ENCODE measurements around the gene ADAP1.
A peak's percentile ranks its signal among the peaks of the same experiment; 100 is the strongest.
"Not testable (repeated sequence)": the region's sequence is repeated elsewhere in the genome, so short reads cannot be mapped to it uniquely, and the experiment has no call there.

Gene ADAP1

DNA sequence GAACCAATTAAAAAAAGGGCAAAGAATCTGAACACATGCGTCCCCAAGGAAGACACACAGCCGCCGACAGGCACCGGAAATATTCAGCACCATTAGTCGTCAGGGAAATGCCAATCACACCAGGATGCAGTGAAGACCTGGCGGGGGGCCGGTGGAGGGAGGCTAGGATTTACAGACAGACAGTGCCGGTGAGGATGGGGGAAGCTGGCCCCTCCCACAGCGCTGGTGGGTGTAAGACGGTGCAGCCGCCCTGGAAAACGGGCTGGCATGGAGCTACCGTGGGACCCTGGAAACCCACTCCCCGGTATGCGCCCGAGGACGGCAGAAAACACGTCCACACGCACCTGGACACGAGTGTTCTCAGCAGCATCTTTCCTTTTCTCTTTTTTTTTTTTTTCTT, 4.8 kb upstream of the ADAP1 start:
- DNase-seq (ENCODE audit: low read depth in 2 of 2): no peak

DNA sequence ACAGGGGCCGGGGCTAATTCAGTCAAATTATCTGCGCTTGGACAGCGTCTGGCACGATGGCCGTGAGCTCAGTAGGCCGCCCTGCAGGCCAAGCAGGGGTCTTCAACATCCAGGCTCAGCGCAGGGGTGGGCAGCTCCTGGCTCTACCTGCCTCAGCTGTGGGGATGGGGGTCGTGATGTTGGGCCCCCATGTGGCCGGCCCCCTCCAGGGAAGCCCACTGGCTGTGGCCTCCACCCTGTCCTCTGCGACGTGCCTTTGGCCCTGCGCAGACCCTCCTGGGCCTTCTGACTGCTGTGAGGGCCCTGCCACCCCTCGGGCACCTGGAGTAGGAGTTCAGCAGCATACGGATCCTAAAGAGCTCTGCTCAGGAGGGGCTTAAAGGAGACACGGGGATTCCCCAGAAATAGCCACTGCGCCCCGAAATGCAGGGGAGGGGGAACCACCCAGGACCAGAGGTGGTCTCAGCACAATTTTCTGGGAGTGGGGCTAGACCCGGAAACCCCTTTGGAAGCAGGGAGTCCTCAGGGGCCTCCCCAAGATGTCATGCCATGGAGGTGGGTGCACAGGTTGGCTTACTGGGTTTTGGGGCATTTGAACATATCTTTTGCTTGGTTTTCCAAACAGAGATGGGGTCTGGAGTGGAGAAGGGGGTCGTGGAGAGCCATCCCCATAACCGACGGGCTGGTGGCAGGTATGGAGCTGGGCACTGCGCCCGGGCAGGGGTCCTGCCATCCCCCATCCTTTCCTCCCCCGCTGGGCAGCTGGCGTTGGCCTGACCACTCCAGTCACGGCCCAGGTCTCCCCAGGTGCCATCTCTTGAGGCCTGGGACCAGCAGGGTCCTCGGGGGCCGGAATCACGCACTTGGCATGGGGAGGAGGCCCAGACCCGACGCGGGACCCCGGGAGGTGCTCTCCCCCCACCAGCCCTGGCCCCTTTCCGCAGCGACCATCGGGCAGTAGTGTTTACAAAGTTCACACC, 4.0 kb upstream of the ADAP1 start:
- no peak for DNase-seq (ENCODE audit: low read depth in 2 of 2)

GRCh38 chr7:957418-958220, 3.1 kb upstream of the ADAP1 start:
- no peak for DNase-seq (ENCODE audit: low read depth in 2 of 2)

- no peak for DNase-seq (ENCODE audit: low read depth in 2 of 2)
Observed at GRCh38 chr7:956031-956430, 1.6 kb upstream of the ADAP1 start.

DNA sequence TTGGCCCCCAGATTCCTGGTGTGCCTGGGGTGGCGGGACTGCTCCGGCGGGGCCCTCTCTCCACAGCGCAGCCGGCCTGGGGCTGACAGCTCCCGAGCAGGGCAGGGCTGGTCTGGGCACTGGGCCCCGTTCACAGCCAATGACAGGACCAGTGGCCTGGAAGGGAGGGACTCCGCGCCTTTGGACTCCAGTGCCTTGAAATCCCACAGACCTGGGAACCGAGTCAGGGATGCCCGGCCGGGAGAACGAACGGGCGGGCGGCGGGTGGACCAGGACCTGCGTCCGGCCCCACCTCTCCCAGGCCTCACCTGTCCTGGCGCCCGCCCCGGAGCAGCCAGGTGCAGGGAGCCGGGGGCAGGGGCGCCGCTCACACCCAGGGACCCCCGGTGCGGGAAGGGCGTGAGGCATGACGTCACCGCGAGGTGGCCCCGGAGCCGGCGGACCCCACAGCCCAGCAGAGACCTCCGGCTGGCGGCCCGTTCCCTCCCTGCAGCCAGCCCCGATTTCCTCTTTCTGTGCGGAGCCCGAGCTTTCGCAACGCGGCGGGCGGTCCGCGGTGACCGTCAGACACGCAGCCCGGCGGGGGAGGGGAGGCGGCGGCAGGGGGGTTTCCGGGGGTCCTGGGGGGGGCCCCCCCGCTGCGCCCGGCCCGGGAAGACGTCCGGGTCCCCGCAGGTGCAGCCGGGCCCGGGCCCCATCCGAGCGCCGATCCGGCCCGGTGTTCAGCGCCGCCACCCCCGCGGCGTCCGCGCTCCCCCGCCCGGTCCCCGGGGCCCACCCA, 743 bp downstream of the ADAP1 start:
- peak in 1 of 2 donors; percentile 17 for DNase-seq (ENCODE audit: low read depth in 2 of 2)

DNA sequence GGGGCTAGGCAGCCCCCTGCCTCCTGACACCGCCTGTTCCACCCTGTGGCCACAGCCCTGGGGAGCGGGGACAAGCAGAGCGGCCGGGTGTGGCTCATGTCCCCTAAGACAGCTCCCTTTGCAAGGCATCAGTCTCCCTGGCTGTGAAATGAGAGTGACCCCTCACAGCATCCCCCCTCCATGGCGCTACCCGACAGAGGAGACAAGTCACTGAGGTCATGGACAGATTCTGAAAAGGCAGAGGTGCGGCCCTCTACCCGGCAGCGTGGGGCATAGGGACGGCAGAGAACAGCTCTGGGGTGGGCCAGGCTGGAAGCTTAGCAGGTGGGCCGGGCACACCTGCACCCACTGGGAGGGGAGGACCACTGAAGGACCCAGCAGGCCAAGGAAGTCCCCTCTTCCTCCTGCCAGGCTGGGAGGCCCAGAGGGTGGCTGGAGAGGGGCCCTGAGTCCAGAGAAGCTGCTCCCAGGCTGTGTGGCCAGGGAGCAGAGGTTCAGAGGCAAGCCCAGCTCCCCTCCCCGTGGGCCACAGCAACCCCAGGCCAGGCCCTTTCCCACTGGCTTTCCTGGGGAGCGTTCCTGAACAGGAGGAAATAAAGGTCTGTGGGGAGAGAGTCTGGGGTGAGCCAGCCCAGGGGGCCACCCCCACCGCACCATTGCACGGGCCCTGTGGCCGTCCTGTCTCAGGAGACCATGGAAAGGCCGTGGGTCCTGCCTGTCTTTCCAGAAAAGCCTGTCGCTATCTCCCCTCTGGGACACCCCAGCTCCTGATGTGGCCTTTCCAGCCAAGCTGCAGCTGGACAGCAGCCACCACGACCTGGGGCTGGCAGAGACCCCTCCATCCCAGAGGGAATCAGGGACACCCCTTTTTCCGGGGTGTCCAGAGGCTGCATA, 1.7 kb downstream of the ADAP1 start:
- DNase-seq (ENCODE audit: low read depth in 2 of 2): no peak

- no peak for DNase-seq (ENCODE audit: low read depth in 2 of 2)
Observed at GRCh38 chr7:951881-952547, 2.5 kb downstream of the ADAP1 start.

GRCh38 chr7:949021-949934, 5.2 kb downstream of the ADAP1 start:
- no peak for DNase-seq (ENCODE audit: low read depth in 2 of 2)

GRCh38 chr7:947391-948210, 6.9 kb downstream of the ADAP1 start:
- DNase-seq (ENCODE audit: low read depth in 2 of 2): no peak

- no peak for DNase-seq (ENCODE audit: low read depth in 2 of 2)
Observed at GRCh38 chr7:946256-946996, 8.1 kb downstream of the ADAP1 start.

DNA sequence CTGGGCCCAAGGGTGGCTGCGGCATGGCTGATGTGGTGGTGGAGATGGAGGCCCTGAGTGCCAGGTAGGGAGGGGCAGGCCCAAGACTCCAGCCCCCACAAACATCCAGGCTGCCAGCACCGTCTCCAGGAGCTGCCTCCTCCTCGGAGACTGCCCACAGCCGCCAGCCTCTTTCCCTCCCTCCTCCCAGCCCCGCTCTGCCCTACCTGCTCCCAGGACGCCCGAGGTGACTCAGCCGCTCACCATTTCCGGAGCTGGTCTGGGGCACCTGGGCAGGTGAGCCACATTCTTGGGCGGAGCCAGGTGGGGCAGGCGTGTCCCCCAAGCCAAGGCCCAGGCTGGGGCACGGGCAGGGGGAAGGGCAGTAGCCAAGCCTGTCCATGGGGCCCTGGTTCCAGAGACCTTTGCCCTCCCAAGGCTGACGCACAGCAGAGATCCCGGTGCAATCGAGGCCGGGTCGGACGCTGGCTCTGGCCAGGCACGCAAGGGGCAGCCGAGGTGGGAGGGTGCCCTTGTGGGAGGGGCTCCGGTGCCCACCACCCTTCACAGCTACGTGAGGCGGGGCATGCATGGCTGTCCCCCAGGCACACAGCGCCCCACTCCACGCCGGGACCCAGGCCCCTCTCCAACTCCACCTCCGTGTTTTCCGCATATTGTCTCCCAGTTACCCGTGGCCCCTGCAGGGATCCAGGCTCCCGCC, 8.8 kb downstream of the ADAP1 start:
- no peak for DNase-seq (ENCODE audit: low read depth in 2 of 2)

DNA sequence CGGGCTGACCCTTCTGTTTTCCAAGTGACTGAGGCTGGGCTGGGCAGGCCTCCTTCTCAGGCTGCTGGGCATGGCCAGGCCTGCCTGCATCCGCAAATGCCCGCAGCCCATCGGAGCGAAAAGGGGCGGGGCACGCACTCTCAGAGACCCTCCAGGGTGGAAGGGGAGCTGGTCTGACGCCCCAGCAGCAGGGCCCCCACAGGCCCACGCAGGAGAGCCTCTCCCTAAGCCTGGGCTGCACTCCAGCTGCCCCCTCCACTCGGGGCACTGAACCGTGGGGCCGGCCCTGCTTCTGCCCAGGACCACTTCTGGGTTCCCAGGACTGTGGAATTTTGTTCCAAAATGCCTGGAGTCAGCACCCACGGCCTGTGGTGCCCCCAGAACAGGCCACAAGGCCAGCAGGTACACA, 9.3 kb downstream of the ADAP1 start:
- DNase-seq (ENCODE audit: low read depth in 2 of 2): no peak

- DNase-seq (ENCODE audit: low read depth in 2 of 2): no peak
Observed at GRCh38 chr7:944744-945143, 9.7 kb downstream of the ADAP1 start.

- DNase-seq (ENCODE audit: low read depth in 2 of 2): not testable (repeated sequence)
Observed at GRCh38 chr7:943793-944192, 10.7 kb downstream of the ADAP1 start.

GRCh38 chr7:940599-941408, 13.7 kb downstream of the ADAP1 start:
- DNase-seq (ENCODE audit: low read depth in 2 of 2): no peak

- no peak for DNase-seq (ENCODE audit: low read depth in 2 of 2)
Observed at GRCh38 chr7:939843-940242, 14.6 kb downstream of the ADAP1 start.

All from stimulated activated CD4-positive, alpha-beta T cell treated with anti-CD3 and anti-CD28 coated beads, Interleukin-1b, Interleukin-23, amount 100 ng/mL, for 4 hours (primary cell).